Lung (tissue), 12 donors: ENCODE measurements around the gene OLFML2A. TPM values are rescaled to one million over a fixed set of nuclear protein-coding genes. Genes with fewer than 3 reads are reported as not detected.
A peak's percentile ranks its signal among the peaks of the same experiment; 100 is the strongest.

Source experiments
- ATAC-seq: fragments of 200-7000 bp; cut with Tn5 transposase; one replicate; pipeline ENCODE4 v1.9.1; 2020; ENCODE audit warnings: moderate number of reproducible peaks; ENCODE audit not compliant: insufficient read depth, low FRiP score
- DNase-seq, 3 donors: peaks; one replicate each; pipeline ENCODE4 v3.0.0-alpha.2; 2013 to 2017
- H3K27ac ChIP-seq, 2 donors: one replicate each; pipeline ENCODE4 v1.5.1; 2013; ENCODE audit warnings: mild to moderate bottlenecking in 2 of 2, moderate library complexity in 2 of 2, control low read depth in 1 of 2, inconsistent platforms in 1 of 2, low read depth in 1 of 2, low read length in 1 of 2
- H3K27me3 ChIP-seq, 3 donors: one replicate each; pipeline ENCODE4 v1.5.1; 2013; ENCODE audit warnings: low read length in 2 of 3; ENCODE audit not compliant: control insufficient read depth in 3 of 3, insufficient read depth in 3 of 3
- H3K36me3 ChIP-seq, 4 donors: one replicate each; pipeline ENCODE4 v1.5.1; 2013; ENCODE audit warnings: low read length in 4 of 4, mild to moderate bottlenecking in 1 of 4, moderate library complexity in 1 of 4; ENCODE audit not compliant: control insufficient read depth in 4 of 4, insufficient read depth in 4 of 4
- H3K4me1 ChIP-seq, 5 donors: one replicate each; pipeline ENCODE4 v1.5.1; 2013; ENCODE audit warnings: low read length in 5 of 5, mild to moderate bottlenecking in 2 of 5, moderate library complexity in 1 of 5; ENCODE audit not compliant: control insufficient read depth in 5 of 5, insufficient read depth in 5 of 5
- H3K4me3 ChIP-seq: one replicate; pipeline ENCODE4 v1.5.1; 2013; ENCODE audit warnings: mild to moderate bottlenecking, control low read depth, moderate library complexity
- H3K9ac ChIP-seq, 2 donors: one replicate each; pipeline ENCODE4 v1.5.1; 2013; ENCODE audit warnings: low read length in 2 of 2, control low read depth in 1 of 2; ENCODE audit not compliant: insufficient read depth in 1 of 2
- H3K9me3 ChIP-seq, 4 donors: one replicate each; pipeline ENCODE4 v1.5.1; 2013; ENCODE audit warnings: low read length in 3 of 4, mild to moderate bottlenecking in 1 of 4, moderate library complexity in 1 of 4; ENCODE audit not compliant: control insufficient read depth in 4 of 4, insufficient read depth in 3 of 4
- CTCF ChIP-seq: IDR thresholded peaks from 2 replicates; pipeline ENCODE4 v1.5.1; 2012; ENCODE audit warnings: mild to moderate bottlenecking; ENCODE audit errors: control extremely low read depth, extremely low read depth
- WGBS, 2 donors: extraction: QIAGEN DNeasy Blood & Tissue Kit; methylation state at CpG; one replicate each; pipeline ENCODE4 v1.1.7; 2013; 5-methylcytosine and 5-hydroxymethylcytosine counted together
- polyA plus RNA-seq, 2 donors: library from polyadenylated mRNA; stranded (reverse); fragments of 200-250 nt; gene quantifications; one replicate each; pipeline ENCODE4 v1.2.1, GENCODE V29; 2013
- total RNA-seq, 2 donors: library from RNA; depleted of rRNA in 1 of 2; stranded (reverse); fragments of >200 nt in 1 of 2; gene quantifications; one replicate each; pipeline ENCODE4 v1.2.1, GENCODE V29; 2014 to 2021
- donor health status: control.
- donor health status: control.
- donor health status: Bipolar disorder and iron deficiency.
- donor health status: healthy.
- donor health status: DM: yes; HTN: yes; CAD: no.

The OLFML2A gene
- total and polyA plus RNA-seq, 4 donors, result 2.0 to 56.7 (median 7.5) TPM

GRCh38 chr9:124863371-124863871, 86.5 kb downstream of the OLFML2A start:
- Histone ChIP-seq H3K27ac (peak overlapping the region; percentile 76 to 80), H3K4me1 (peaks cover 8 to 24% (median 14%) of the 10 kb centered on the region in 5 donors), H3K9me3 (no peaks in the 10 kb centered on the region), H3K9ac (no peak overlapping the region), H3K36me3 (peaks cover 13 to 25% (median 22%) of the 10 kb centered on the region in 4 donors), H3K27me3 (no peaks in the 10 kb centered on the region), H3K4me3 (no peak overlapping the region)
- WGBS, 2 donors, result 45 to 64% methylated on average over 7 of the region's 7 CpGs
- TF ChIP-seq CTCF, result no peak
- DNase-seq (peak in 1 of 3 donors; percentile 33), ATAC-seq (no peak)

Other genes with a start within 250 kb of the OLFML2A start
- gene NR6A1, start 5.8 kb upstream of the OLFML2A start, total RNA-seq, result 1 to 10 TPM; 3.4 to 4.0 TPM
- gene NR6A1, start 5.8 kb upstream of the OLFML2A start, polyA plus RNA-seq, result 1 to 10 TPM in 1 of 2 donors, under 1 TPM in 1; 0.94 to 1.5 TPM
- gene WDR38, start 76.3 kb downstream of the OLFML2A start, total RNA-seq, result 10 to 100 TPM; 11.4 to 28.9 TPM
- 10 to 100 TPM in 1 of 2 donors, 1 to 10 TPM in 1; 6.0 to 12.8 TPM for gene WDR38, start 76.3 kb downstream of the OLFML2A start, polyA plus RNA-seq
- gene RPL35, start 84.8 kb downstream of the OLFML2A start, total RNA-seq, result 1,000 to 10,000 TPM in 1 of 2 donors, 100 to 1,000 TPM in 1; 758 to 1,099 TPM
- gene RPL35, start 84.8 kb downstream of the OLFML2A start, polyA plus RNA-seq, result 1,000 to 10,000 TPM; 2,451 to 5,305 TPM
- 10 to 100 TPM; 27.6 to 48.5 TPM for gene ARPC5L, start 85.0 kb downstream of the OLFML2A start, total RNA-seq
- gene ARPC5L, start 85.0 kb downstream of the OLFML2A start, polyA plus RNA-seq, result 10 to 100 TPM; 46.9 to 64.6 TPM
- 10 to 100 TPM; 15.2 to 20.4 TPM for gene GOLGA1, start 163.9 kb downstream of the OLFML2A start, total RNA-seq
- 1 to 10 TPM; 6.2 to 9.3 TPM for gene GOLGA1, start 163.9 kb downstream of the OLFML2A start, polyA plus RNA-seq